Peyer's patch (tissue), 4 donors: ENCODE results near the gene EPHA1.

Source experiments
- POLR2A ChIP-seq, 2 donors: fragments of 450-650 bp; IDR thresholded peaks; one replicate each; pipeline ENCODE4 v1.5.1; 2017; ENCODE audit warnings: antibody characterized with exemption in 2 of 2, mild to moderate bottlenecking in 2 of 2, moderate library complexity in 2 of 2
- TF ChIP-seq, protein P1 (sequence below), 6 experiments: fragments of 450-650 bp in 4 of 6; fragments of 200-600 bp in 2 of 6; sonication (generic) in 1 of 6; IDR thresholded peaks; one replicate each; pipeline ENCODE4 v1.5.1; 2017 to 2019; ENCODE audit warnings: antibody characterized with exemption in 6 of 6, mild to moderate bottlenecking in 3 of 6, moderate library complexity in 1 of 6

GRCh38 chr7:143397710-143398530 is 10.7 kb downstream of the EPHA1 start:
- TF ChIP-seq, protein P1, sequence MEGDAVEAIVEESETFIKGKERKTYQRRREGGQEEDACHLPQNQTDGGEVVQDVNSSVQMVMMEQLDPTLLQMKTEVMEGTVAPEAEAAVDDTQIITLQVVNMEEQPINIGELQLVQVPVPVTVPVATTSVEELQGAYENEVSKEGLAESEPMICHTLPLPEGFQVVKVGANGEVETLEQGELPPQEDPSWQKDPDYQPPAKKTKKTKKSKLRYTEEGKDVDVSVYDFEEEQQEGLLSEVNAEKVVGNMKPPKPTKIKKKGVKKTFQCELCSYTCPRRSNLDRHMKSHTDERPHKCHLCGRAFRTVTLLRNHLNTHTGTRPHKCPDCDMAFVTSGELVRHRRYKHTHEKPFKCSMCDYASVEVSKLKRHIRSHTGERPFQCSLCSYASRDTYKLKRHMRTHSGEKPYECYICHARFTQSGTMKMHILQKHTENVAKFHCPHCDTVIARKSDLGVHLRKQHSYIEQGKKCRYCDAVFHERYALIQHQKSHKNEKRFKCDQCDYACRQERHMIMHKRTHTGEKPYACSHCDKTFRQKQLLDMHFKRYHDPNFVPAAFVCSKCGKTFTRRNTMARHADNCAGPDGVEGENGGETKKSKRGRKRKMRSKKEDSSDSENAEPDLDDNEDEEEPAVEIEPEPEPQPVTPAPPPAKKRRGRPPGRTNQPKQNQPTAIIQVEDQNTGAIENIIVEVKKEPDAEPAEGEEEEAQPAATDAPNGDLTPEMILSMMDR (IDR thresholded peaks at IDR 0.05), result no peak
- no peak for TF ChIP-seq POLR2A (IDR thresholded peaks at IDR 0.05)
